SK-N-MC (cell line): Measurements from ENCODE around the gene SH2D4B.

Experiments used
- EZH2 ChIP-seq: fragments of 200-600 bp; sonication (generic); IDR thresholded peaks from one replicate; pipeline ENCODE4 v1.6.1; 2017; ENCODE audit warnings: antibody characterized with exemption
- POLR2AphosphoS5 ChIP-seq: IDR thresholded peaks from 2 replicates; pipeline ENCODE4 v1.6.1; 2012; ENCODE audit warnings: mild to moderate bottlenecking, low read depth, low read length, borderline replicate concordance

GRCh38 chr10:80630324-80630723 lies 92.6 kb downstream of the SH2D4B start:
- no peak for TF ChIP-seq EZH2
- TF ChIP-seq POLR2AphosphoS5, result no peak
